HG02798 (cell line): ENCODE results near the gene CACTIN.
"Not testable (repeated sequence)": the region's sequence is repeated elsewhere in the genome, so short reads cannot be mapped to it uniquely, and the experiment has no call there.

Source experiments
- ATAC-seq: cut with Tn5 transposase; IDR thresholded peaks from one replicate; pipeline ENCODE4 v1.9.1; 2021; ENCODE audit warnings: mild to moderate bottlenecking; ENCODE audit not compliant: unreplicated experiment, poor library complexity

CACTIN gene

GRCh38 chr19:3626473-3627350, at the start of gene CACTIN:
CACTIN (minus strand) TSS chr19:3626790; CDS start chr19:3626762, 28 bp downstream.
- peak; percentile 93 for ATAC-seq

- no peak for ATAC-seq
Measured at GRCh38 chr19:3674784-3675543, 48.4 kb upstream of the CACTIN start.

- no peak for ATAC-seq
Measured at GRCh38 chr19:3673506-3674439, 47.2 kb upstream of the CACTIN start.

- ATAC-seq, result no peak
Measured at GRCh38 chr19:3672993-3673392, 46.4 kb upstream of the CACTIN start.

GRCh38 chr19:3672575-3672948, 46.0 kb upstream of the CACTIN start:
- no peak for ATAC-seq

GRCh38 chr19:3671680-3672574, 45.3 kb upstream of the CACTIN start:
- ATAC-seq, result no peak

DNA sequence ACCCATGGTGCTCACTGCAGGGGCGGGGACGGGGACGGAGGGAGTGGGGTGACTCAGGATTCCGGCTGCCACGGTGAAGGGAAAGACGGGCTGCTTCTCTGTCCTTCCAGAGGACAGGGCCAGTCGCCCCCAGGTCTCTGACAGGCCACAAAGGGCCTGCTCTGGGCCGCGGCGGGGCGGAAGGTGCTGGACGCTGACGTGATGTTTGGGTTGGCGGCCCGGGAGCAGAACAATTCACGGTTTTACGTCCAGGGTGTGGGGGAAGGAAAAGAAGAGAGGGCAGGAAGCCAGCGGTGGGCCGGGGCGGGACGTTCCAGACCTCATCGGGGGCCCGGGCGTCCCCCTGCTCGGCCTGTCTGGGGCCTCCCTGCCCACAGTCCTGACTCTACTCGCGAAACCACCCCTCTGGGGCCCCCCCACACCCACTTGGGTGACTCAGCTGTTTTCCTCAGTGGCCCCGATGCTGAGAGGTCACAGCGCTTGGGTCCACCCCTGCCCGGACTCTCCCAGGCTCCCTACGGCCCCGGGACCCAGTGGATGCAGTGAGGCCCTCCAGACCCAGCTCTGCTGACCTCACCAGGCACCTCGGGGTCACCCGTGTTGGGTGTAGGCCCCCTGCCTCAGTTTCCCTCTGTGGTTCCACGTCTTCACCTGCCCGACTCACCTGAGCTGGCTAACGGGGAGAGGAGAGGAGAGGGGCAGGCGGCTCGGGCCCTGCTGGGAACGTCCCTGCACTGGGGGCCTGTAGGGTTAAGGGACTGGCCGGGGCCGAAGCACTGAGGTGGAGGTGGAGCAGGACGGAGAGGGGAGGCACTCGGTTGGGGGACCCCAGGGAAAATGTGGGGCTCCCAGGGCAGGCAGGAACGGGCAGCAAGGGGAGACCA, 44.4 kb upstream of the CACTIN start:
- ATAC-seq, result no peak

GRCh38 chr19:3669947-3670795, 43.6 kb upstream of the CACTIN start:
- no peak for ATAC-seq

GRCh38 chr19:3669082-3669946, 42.7 kb upstream of the CACTIN start:
- ATAC-seq, result no peak

GRCh38 chr19:3668331-3669081, 41.9 kb upstream of the CACTIN start:
- ATAC-seq, result no peak

DNA sequence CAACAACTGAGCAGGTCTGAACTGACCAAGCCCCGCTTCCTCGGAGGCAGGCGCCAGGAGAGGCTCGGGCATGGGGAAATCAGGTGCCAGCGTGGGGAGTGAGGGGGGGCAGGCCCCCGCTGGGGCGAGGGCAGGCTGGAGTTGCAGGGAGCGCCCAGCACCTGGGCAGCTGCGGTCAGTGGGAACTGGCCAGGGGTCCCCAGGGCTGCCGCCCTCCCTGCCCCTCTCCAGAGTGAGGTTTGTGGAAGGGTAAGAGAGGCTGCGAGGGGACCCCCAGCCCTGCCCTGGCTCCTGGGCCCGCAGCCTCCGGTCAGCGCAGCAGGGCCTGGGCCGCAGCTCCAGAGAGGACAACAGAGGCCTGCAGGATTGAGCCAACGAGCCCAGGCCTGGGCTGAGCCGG, 41.2 kb upstream of the CACTIN start:
- ATAC-seq, result no peak

GRCh38 chr19:3667037-3667638, 40.5 kb upstream of the CACTIN start:
- no peak for ATAC-seq

DNA sequence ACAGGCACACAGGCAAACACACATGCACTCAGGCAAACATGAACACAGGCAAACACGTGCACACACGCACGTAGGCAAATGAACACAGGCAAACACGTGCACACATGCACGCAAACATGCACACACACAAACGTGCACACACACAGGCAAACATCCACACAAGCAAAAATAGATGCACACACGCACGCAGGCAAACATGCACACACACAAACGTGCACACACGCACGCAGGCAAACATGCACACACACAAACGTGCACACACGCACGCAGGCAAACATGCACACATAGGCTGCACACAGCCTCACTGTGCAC, 39.9 kb upstream of the CACTIN start:
- not testable (repeated sequence) for ATAC-seq

- peak; percentile 62 for ATAC-seq
Measured at GRCh38 chr19:3665681-3666544, 39.3 kb upstream of the CACTIN start.
